Stimulated activated CD4-positive, alpha-beta T cell treated with anti-CD3 and anti-CD28 coated beads, TNF-alpha, amount 100 ng/mL, for 48 hours (primary cell): ENCODE data around the gene SCP2D1.

Source experiments
- DNase-seq, 3 donors: peaks; one replicate each; pipeline ENCODE4 v3.0.0-alpha.2; 2020; ENCODE audit warnings: low read depth in 3 of 3

SCP2D1 gene

GRCh38 chr20:18811904-18812303 lies 1.7 kb upstream of the SCP2D1 start:
- DNase-seq, result no peak

DNA sequence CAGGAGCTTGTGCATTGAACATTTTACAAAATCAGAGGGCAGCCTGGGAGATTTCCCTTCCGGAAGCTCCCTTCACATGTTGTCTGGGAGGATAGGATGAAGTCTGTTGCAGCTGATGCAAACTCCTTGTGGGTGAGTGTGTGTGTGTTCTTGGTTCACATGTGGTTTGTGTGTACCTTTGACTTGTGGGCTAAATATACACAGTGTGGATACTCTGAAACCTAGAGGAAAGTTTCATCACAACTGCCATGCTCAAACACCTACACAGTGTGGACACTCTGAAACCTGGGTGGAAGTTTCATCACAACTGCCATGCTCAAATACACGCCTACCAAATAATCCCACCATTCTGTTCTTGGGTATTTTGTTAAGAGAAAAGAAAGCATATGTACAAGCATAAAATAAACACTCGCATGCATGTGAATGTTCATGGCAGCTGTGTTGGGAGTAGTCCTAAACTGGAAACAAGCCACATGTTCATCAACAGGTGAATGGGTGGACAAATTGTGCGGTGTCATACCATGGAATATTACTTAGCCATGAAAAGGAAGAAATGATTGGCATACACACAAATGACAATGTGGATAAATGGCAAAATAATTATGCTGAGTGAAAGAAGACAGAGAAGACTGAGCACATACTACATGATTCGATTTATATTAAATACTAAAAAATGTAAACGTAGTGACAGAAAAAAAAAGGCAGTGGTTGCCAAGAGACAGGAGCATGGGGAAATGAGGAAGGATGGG lies 1.8 kb downstream of the SCP2D1 start:
- DNase-seq, result no peak

GRCh38 chr20:18822832-18823231 lies 9.2 kb downstream of the SCP2D1 start:
- no peak for DNase-seq

DNA sequence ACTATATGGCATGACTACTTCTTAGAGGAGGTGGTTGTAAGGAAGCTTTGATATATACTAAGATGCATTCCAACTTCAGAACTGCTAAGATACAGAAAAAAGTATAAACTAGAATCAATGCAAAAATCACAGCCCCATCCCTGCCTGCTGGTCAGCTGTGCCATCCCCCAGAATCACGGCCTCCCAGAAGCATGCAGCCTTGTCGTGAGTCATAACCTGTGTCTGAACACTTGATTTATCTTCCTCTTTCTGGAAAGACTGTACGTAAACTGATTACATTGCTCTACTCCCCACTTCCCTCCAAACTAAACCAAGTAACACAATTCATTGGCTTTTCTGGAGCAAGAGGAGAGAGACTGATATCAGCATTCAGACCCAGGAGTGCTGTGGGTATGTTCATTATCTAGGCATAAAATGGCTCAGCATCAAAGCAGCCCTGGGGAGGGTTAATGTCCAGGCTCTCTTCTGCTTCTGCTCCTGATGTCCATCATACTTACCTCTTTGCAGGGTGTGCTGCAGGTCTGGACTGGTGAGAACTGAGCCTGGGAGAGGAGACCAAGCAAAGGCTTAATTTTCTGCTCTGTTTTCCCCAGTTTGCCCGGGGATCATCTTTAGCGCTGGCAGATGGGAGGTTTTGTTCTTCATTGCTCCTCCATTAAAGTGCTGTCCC lies 18.4 kb downstream of the SCP2D1 start:
- no peak for DNase-seq

GRCh38 chr20:18832546-18833200 lies 19.1 kb downstream of the SCP2D1 start:
- no peak for DNase-seq

GRCh38 chr20:18835466-18836256 lies 22.1 kb downstream of the SCP2D1 start:
- no peak for DNase-seq

- DNase-seq, result no peak
These were observed 24.1 kb downstream of the SCP2D1 start for GRCh38 chr20:18837718-18838117.

GRCh38 chr20:18839507-18840247 lies 26.1 kb downstream of the SCP2D1 start:
- DNase-seq, result no peak

DNA sequence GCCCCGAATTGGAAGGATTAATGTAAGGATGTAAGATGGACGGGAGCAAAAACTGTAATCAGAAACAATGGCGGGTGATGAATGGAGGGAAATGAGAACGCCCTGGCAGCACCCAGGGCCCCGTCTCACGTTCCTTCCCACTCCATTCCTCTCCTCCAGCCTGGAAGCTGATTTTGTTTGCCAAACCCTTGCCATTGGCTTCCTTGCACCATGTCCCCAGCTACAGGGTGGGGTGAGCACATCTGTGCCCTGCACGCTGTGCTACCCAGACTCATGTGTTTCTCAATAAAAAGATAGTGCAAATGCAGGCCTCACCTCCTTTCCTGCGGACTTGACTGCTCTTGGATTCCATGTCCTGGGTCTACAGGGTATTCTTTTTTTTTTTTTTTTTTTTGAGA lies 26.7 kb downstream of the SCP2D1 start:
- DNase-seq, result no peak

DNA sequence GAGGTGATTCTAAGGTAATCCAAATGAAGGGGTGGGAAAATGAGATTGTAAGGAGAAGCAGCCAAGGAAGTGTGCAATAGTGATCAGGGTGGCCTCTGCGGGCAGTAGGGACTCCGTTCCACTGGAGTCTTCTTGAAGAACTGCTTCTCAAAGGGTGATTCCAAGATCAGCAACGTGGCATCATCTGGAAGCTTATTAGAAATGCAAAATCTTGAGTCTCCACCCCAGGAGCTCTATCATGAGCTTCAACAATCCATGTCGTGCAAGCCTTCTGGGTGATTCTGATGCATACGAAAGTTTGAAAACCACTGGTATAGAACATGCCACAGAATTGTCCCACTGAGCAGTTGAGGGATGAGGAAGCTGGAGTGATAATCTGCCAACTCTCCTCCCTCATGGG lies 31.4 kb downstream of the SCP2D1 start:
- no peak for DNase-seq

GRCh38 chr20:18847226-18847755 lies 33.7 kb downstream of the SCP2D1 start:
- DNase-seq, result no peak

DNA sequence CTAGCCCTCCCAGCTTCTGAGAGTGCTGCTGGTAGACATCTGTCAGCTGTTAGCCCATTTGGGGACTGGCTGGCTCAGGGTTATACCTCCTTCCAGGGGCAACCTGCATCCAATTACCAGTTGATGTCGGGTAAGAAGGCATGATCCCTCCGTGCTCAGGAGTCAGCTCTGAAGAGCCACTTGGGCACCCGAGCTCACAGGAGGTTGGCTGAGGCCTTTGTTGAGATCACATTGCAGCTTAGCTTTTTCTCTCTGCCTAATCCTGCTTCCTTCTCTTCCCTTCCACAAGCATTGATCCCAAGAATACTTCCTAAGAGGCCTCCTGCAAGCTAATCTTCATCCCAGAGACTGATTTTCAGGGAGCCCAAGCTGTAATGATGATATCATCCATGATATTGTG lies 35.5 kb downstream of the SCP2D1 start:
- DNase-seq, result no peak

DNA sequence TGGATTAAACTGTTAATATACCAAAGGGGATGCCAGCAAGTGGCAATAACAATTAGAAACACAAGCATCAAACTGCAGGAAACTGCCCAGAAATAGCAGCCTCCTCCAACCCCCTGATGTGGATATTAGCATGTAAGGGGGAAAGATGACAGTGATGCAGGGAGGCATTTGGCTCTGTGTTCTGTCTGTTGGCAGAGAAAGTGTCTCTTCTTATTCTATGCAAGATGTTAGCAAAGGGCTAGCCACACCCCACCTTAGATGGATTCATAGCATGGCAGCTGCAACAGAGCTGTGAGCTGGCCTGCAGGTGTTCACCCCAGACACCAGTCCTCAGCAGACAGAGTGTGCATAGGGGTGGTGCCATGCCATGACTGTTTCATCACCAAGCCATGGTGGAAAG lies 38.0 kb downstream of the SCP2D1 start:
- no peak for DNase-seq

- DNase-seq, result no peak
These were observed 38.7 kb downstream of the SCP2D1 start for GRCh38 chr20:18852318-18852717.

DNA sequence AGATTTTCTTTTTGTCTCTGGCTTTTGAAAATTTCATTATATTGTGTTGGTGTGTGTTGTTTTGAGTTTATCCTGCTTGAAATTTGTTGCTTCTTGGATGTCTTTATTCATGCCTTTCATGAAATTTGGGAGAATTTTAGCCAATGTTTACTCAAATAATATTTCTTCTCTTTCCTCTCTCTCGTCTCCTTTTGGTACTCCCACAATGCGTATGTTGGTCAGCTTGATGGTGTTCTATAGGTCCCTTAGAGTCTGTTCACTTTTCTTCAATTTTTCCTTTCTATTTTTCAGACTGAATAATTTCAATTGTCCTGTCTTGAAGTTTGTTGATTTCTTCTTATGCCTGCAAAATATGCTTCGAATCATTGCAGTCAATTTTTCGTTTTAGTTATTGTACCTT lies 39.6 kb downstream of the SCP2D1 start:
- DNase-seq, result no peak

DNA sequence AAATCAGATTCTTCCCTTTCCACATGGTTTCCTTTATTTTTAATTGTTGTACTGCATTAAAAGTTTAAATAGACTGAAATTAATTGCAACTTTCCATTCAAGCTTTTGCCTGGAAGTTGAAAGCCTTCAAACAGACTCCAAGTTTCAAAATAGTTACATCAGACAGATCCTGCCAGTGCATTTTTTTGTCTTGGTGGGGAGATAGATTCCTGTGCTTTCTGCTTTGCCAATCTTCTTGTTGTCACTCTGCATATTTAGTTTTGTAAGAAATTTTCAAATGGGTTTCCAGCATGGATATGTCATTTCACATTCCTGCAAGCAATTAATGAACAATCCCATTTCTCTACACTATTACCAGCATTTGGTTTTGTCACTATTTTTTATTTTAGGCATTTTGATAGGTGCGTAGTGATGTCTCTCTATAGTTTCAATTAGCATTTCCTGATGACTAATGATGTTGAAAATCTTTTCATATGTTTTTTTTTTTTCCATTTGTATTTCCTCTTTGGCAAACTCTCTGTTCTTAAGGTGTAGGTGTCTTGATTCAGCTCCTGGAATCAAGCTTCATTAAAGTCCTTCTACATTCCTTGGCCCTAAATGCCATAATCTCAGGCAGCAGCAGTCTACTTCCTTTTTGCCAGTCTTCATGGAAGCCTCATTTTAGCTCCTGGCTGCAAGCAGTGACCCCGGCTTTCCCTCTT lies 40.5 kb downstream of the SCP2D1 start:
- DNase-seq, result no peak

DNA sequence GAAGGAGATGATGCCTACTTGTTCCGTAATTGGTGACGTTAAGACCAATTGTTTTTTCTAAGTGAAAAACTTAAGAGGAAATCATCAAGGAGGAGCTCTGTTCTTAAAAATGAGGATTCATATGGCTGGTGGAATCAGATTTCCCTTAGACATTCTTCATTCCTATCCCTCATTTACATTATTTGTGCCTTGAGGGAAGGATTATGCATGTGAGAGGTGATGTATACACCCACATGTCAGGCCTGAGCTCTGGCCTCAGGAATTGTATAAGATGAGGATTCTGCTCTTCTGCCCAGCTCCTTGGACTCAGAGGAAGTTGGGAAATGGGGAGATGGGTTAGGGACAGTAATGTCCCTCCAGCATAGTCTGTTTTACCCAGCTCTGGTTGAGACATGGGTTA lies 42.3 kb downstream of the SCP2D1 start:
- DNase-seq, result no peak

GRCh38 chr20:18856873-18857272 lies 43.3 kb downstream of the SCP2D1 start:
- no peak for DNase-seq

DNA sequence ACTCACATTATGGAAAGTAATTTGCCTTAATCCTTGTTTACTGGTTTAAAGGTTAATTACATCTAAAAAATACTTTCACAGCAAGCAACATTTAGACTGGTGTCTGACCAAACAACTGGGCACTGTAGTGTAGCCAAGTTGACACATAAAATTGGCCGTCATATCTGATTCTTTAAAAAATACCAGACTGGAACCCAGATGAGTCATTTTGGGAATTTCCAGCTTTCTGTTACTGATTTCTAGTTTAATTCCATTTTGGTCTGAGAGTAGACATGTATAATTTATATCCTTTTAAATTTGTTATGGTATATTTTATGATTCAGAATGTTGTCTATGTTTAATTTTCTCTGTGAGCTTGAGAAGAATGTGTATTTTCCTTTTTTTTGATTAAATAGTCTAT lies 44.1 kb downstream of the SCP2D1 start:
- no peak for DNase-seq

DNA sequence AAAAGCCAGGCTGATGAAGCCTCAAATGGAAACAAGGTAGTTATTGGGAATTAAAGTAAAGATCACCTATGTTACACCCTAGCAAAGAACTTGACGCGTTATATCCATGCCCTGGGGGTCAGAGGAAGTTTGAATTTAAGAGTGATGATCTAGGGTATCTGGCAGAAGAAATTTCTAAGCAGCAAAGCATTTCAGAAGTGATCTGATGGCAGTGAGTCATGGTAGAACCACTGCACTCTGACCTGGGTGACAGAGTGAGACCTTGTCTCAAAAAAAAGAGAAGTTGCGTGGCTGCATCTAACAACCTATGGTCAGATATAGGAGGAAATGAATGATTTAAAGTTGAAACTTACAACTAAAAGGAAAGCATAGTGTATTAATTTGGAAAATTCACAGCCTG lies 45.2 kb downstream of the SCP2D1 start:
- no peak for DNase-seq
